G401.6 (cell line): ENCODE measurements around the gene C1QTNF8.

Experiments used
- FAIRE-seq: peaks from 2 replicates; lab custom pipeline; 2012; peaks lifted over from hg19 to GRCh38; lab: Jason Lieb, UNC

C1QTNF8 gene

DNA sequence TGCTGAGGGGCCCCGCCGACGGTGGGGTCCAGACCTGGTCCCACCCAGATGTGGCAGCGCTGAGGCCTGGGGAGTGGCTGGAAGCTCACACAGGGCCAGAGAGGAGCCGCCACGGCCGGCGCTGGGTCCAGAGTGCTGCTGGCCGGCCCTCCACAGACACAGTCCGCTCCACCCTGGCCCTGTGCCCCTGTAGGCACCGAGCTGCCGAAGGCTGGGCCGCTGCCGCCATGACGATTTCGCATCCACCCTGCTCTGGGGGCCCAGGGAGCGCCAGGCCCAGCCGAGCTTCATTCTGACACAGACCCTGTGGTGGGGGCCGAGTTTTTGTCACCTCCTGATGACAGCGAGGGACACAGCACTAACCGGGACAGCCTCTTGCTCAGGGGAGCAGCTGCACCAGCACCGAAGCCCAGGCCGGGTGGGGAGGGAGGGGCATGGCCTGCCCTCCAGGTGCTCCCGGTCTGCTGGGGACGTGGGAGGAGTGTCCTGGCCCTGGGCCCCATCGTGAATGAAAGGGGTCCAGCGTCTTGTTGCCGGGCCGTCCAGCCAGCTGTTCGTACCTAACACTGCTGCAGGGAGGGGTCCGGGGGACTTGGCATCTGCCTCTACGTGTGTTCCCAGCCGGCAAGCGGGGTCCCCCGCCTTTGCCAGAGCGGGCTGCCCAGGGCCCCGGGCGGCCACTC is 50.6 kb downstream of the C1QTNF8 start:
- FAIRE-seq = no peak

DNA sequence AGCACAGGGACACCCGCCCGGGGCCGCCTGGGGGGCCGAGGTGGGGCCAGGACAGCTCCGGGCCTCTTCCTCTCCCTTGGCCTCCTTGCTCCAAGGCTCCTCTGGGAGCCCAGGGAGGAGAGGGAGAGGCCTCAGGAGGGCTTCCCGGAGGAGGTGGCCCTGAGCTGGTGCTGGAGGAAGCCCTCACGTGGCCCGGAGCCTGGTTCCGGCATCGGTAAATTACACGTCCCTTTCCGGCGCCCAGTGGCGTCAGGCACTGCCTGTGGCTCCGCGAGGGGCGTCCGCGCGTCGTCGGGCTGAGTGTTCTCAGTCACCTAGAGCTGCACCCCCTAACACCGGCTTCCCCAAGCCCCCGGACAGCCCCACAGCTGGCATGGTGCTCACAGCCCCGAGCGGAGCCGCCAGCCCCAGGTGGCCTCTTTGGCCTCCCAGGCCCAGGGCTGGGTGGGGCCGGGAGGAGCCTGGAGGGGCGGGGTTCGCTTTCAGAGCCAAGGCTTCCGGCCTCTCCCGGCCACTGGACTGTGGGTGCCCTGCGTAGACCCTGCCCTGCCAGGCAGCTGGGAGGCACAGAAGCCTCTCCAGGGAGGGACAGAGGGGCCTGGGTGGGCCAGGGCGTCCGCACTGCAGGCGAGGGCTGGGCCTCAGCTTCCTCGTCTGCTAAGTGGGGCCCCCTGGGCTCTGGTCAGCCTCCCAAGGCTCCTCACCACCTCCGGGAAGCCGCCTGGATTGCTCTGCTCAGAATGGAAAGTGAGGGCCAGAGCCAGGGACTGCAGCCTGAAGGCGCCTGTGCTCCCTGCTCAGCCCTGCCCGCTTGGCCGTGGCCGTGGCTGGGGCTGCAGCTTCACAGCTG is 51.4 kb downstream of the C1QTNF8 start:
- FAIRE-seq = no peak

DNA sequence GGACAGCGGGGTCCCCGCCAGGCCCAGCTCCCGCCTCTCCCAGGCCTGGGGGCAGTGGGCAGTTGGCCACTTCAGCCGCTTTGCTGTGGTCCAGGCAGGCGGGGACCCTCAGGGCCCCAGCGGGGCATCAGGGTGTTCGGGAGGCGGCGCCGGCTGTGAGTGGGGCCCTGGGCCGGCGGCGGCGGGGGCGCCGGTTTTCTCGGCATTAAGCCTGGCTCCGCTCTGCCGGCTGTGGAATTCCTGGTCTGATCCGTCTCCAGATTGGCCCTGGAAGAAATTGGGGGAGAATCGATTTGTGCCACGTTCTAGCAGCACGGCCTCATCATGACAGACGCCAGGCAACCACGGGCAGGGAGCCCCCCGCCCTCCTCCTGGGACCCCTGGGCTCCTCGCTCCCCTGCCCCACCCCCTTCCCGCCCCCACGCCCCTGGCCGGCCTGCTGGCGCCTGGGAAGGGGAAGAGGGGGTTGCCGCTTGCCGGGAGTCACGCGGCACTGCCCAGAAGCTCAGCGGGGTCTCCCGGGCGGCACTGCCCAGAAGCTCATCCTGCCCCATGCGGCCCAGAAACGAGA is 52.1 kb downstream of the C1QTNF8 start:
- FAIRE-seq = no peak

DNA sequence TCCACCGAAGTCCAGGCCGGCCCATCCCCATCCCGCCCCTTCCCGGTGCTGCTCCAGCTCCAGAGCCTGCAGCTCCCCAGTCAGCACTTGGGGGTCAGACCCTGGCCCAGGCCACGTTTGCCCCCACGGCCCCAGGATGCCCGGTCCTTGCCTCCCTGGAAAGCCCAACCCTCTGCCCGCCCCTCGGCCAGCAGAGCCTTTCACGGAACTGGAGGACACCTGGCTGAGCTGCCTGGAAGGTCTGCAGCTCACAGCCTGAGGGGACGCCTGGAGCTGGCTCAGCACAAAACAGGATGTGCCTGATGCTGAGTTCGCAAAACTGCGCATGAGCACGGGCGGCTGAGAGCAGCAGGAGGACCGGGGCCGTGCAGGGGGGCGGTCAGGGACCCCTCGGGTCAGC is 53.2 kb downstream of the C1QTNF8 start:
- FAIRE-seq = no peak

DNA sequence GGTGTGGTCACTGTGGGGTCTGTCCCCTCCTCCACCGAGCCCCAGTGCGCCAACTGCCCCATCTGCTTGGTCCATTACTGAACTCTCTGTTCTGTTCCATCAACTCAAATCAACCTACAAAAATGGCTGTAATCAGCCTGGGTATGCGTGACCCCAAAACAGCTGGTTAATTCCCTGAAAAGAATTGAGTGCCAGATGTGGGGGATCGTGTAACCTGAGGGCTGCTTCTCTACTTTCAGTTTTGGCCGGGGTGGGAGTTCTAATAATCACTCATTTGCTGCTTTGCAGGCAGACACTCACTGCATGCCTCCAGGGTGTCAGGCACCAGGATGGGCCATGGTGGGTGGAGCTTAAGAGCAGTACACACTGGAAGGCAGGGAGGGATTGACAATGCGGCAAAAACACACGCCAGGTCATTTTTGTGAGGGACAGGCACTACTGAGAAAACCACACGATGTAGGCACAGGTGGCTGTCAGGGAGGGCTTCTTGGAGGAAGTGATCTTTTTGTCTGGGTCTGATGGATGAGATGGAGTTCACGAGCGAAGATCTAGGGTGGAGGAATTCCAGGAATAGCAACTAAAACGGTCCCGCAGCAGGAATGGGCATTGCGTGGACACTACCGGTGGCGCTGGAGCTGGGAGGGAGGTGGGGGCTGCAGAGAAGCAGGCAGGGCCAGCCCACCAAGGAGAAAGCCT is 53.8 kb downstream of the C1QTNF8 start:
- FAIRE-seq = no peak

DNA sequence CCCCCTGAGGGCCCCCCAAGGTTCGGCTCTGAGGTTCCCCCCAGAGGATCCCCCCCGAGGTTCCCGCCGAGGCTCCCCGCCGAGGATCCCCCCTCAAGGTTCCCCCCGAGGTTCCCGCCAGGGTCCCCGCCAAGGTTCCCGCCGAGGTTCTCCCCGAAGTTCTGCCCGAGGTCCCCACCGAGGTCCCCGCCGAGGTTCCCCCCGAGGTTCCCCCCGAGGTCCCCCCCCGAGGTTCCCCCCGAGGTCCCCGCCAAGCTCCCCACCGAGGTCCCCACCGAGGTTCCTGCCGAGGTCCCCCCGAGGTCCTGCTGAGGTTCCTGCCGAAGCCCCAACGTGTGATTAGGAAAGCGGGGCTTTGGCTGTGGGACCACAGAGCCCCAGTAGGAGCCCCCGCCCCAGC is 55.7 kb downstream of the C1QTNF8 start:
- FAIRE-seq = no peak

DNA sequence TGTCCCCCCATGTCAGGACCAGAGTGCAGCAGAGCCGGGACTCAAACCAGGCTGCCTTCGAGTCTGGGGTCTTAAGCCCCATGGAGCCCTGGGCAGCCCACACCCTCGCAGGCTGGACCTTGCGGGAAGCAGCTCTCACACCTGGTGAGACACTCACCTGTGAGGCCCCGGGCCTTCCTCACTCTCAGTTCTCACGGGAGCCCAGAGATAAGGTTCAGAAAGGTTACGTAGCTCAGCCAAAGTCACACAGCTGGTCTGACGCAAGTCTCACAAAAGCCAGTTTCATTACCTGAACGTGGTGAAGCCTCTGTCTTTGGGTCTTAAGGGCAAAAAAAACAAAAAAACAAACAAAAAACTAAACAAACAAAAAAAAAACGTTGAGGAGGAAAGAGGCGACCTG is 56.3 kb downstream of the C1QTNF8 start:
- no peak for FAIRE-seq

DNA sequence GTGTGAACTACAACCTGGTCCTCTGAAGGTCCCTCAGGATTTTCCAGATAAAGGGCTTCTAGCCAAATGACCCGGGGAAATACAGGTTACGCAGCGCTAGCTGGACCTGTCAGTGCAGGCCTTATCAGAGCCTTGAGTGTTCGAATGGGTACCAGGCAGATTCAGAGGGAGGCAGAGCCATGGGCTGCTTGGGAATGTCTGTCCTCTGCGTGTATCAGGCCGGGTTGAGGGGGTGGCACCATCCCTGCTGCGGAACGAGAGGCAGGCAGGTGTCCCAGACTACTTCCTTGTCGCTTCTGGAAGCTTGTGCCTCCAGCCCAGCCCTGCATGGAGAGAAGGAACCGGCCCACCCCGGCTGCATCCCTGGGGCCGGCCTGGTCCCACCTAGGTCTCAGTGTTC is 57.1 kb downstream of the C1QTNF8 start:
- no peak for FAIRE-seq
